COLO829 (cell line): ENCODE data around the gene MCM9.
"Not testable (repeated sequence)": the region's sequence is repeated elsewhere in the genome, so short reads cannot be mapped to it uniquely, and the experiment has no call there.

Experiments used
- DNase-seq: peaks from one replicate; pipeline ENCODE4 v3.0.0; 2012; ENCODE audit warnings: low spot score

The MCM9 gene

GRCh38 chr6:118893807-118894424, 41.0 kb downstream of the MCM9 start, which contains the start of gene ASF1A:
TSS of gene ASF1A (plus strand) at chr6:118894152. CDS start at chr6:118894414, 262 bp downstream.
- DNase-seq = peak; percentile 84

GRCh38 chr6:118893064-118893806, 41.7 kb downstream of the MCM9 start:
- no peak for DNase-seq

GRCh38 chr6:118892355-118892991, 42.5 kb downstream of the MCM9 start:
- DNase-seq = no peak

- no peak for DNase-seq
Observed at GRCh38 chr6:118890997-118891790, 43.8 kb downstream of the MCM9 start.

GRCh38 chr6:118889163-118889562, 45.8 kb downstream of the MCM9 start:
- no peak for DNase-seq

- no peak for DNase-seq
Observed at GRCh38 chr6:118886641-118887040, 48.3 kb downstream of the MCM9 start.

GRCh38 chr6:118882314-118882905, 52.5 kb downstream of the MCM9 start:
- no peak for DNase-seq

- DNase-seq = no peak
Observed at GRCh38 chr6:118881440-118882313, 53.3 kb downstream of the MCM9 start.

GRCh38 chr6:118877806-118878205, 57.2 kb downstream of the MCM9 start:
- DNase-seq = no peak

- DNase-seq = no peak
Observed at GRCh38 chr6:118876814-118877213, 58.1 kb downstream of the MCM9 start.

- no peak for DNase-seq
Observed at GRCh38 chr6:118876198-118876597, 58.8 kb downstream of the MCM9 start.

GRCh38 chr6:118875672-118876071, 59.3 kb downstream of the MCM9 start:
- no peak for DNase-seq

GRCh38 chr6:118873239-118873638, 61.7 kb downstream of the MCM9 start:
- no peak for DNase-seq

- no peak for DNase-seq
Observed at GRCh38 chr6:118872726-118873125, 62.2 kb downstream of the MCM9 start.

- DNase-seq = no peak
Observed at GRCh38 chr6:118872318-118872717, 62.6 kb downstream of the MCM9 start.

GRCh38 chr6:118871331-118871730, 63.6 kb downstream of the MCM9 start:
- DNase-seq = no peak

- DNase-seq = no peak
Observed at GRCh38 chr6:118869894-118870589, 64.9 kb downstream of the MCM9 start.

GRCh38 chr6:118869350-118869749, 65.6 kb downstream of the MCM9 start:
- DNase-seq = no peak

- not testable (repeated sequence) for DNase-seq
Observed at GRCh38 chr6:118868901-118869300, 66.1 kb downstream of the MCM9 start.

GRCh38 chr6:118867181-118867580, 67.8 kb downstream of the MCM9 start:
- DNase-seq = no peak

GRCh38 chr6:118865100-118865391, 69.9 kb downstream of the MCM9 start:
- DNase-seq = no peak
